ENCODE measurements around the gene HEBP1. TPM values are rescaled to one million over a fixed set of nuclear protein-coding genes. Genes with fewer than 3 reads are reported as not detected.
A peak's percentile ranks its signal among the peaks of the same experiment; 100 is the strongest.

HEBP1 gene
- total and polyA plus RNA-seq, 5 donors from 2014 or later, result 12.1 to 26.3 (median 21.8) TPM

DNA sequence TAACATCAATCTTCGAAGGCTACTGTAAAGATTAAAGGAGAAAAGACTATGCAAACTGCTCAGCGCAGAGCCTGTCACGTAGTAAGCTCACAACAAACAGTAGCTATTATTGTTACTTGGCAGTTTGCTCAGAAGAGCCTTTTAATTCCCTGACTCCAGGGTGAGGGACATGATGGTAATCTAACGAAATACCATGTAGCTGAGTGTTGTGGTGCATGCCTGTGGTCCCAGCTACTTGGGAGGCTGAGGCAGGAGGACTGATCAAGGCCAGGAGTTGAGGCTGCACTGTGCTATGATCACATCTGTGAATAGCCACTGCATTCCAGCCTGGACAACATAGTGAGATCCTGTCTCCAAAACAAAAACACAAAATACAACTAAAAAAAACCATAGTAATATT is 22.8 kb downstream of the HEBP1 start:
- Mint-ChIP-seq H3K9me3 (peaks cover under 1 to 18% (median 7%) of the 10 kb centered on the region in 7 donors), H3K4me3 (no peak overlapping the region), H3K27ac (no peak overlapping the region), H3K4me1 (no peaks in the 10 kb centered on the region), H3K27me3 (no peaks in the 10 kb centered on the region), H3K36me3 (peaks cover 37% of the 10 kb centered on the region)
- Histone ChIP-seq H3K4me1 (ENCODE audit: control insufficient read depth, insufficient read depth, low read length, poor library complexity, severe bottlenecking) (no peaks in the 10 kb centered on the region), H3K36me3 (ENCODE audit: control insufficient read depth, insufficient read depth, low read length) (peaks cover 17% of the 10 kb centered on the region), H3K27me3 (ENCODE audit: control insufficient read depth, insufficient read depth, low read length) (no peaks in the 10 kb centered on the region), H3K4me3 (ENCODE audit: low read depth, low read length) (no peak overlapping the region), H3K27ac (ENCODE audit: insufficient read depth, low read length, poor library complexity, severe bottlenecking) (no peak overlapping the region), H3K9me3 (ENCODE audit: control insufficient read depth in 2 of 2, low read length in 2 of 2) (peaks cover 12 to 13% of the 10 kb centered on the region in 2 experiments)
- DNase-seq (no peak), ATAC-seq (ENCODE audit: low read depth in 2 of 2) (no peak)

DNA sequence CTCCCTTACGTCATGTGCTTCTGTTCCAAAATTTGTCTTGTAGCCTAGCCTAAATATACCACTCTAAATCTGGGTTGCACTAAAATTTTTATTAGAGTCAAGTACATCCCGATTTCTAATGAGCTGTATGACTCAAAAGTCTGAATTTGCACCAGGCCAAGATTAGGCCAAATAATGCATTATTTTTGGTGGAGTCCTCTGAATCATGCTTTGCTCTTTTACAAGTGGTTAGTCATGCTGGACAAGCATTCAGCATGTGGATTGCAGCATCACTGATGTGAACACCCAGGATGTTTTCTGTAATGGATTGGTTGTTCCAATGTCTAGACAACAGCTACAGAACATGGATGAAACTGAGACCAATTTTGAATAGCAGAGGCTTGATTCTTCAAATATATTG is 23.7 kb downstream of the HEBP1 start:
- Mint-ChIP-seq H3K27me3 (no peaks in the 10 kb centered on the region), H3K9me3 (peaks cover 2 to 22% (median 7%) of the 10 kb centered on the region in 7 donors), H3K4me1 (no peaks in the 10 kb centered on the region), H3K36me3 (peaks cover 46% of the 10 kb centered on the region), H3K4me3 (no peak overlapping the region), H3K27ac (no peak overlapping the region)
- no peaks in the 10 kb centered on the region for H3K27me3 ChIP-seq (ENCODE audit: control insufficient read depth, insufficient read depth, low read length)
- ATAC-seq (ENCODE audit: low read depth in 2 of 2) (no peak), DNase-seq (no peak)
- peaks cover 16% of the 10 kb centered on the region for H3K36me3 ChIP-seq (ENCODE audit: control insufficient read depth, insufficient read depth, low read length)
- no peak overlapping the region for H3K27ac ChIP-seq (ENCODE audit: insufficient read depth, low read length, poor library complexity, severe bottlenecking)
- H3K4me3 ChIP-seq (ENCODE audit: low read depth, low read length), result no peak overlapping the region
- H3K4me1 ChIP-seq (ENCODE audit: control insufficient read depth, insufficient read depth, low read length, poor library complexity, severe bottlenecking), result no peaks in the 10 kb centered on the region
- H3K9me3 ChIP-seq (ENCODE audit: control insufficient read depth in 2 of 2, low read length in 2 of 2), result peaks cover 12 to 14% of the 10 kb centered on the region in 2 experiments

GRCh38 chr12:12975322-12976077 is 24.6 kb downstream of the HEBP1 start:
- H3K36me3 Mint-ChIP-seq, result peaks cover 48% of the 10 kb centered on the region

GRCh38 chr12:12974211-12974610 is 25.9 kb downstream of the HEBP1 start:
- Histone ChIP-seq H3K4me1 (ENCODE audit: control insufficient read depth, insufficient read depth, low read length, poor library complexity, severe bottlenecking) (no peaks in the 10 kb centered on the region), H3K27me3 (ENCODE audit: control insufficient read depth, insufficient read depth, low read length) (no peaks in the 10 kb centered on the region), H3K36me3 (ENCODE audit: control insufficient read depth, insufficient read depth, low read length) (peaks cover 8% of the 10 kb centered on the region), H3K9me3 (ENCODE audit: control insufficient read depth in 2 of 2, low read length in 2 of 2) (peaks cover 12 to 14% of the 10 kb centered on the region in 2 experiments), H3K4me3 (ENCODE audit: low read depth, low read length) (no peak overlapping the region), H3K27ac (ENCODE audit: insufficient read depth, low read length, poor library complexity, severe bottlenecking) (no peak overlapping the region)
- peak overlapping the region in 1 of 3 donors; percentile 63 for H3K27ac Mint-ChIP-seq
- DNase-seq (no peak), ATAC-seq (ENCODE audit: low read depth in 2 of 2) (no peak)
- H3K36me3 Mint-ChIP-seq, result peaks cover 48% of the 10 kb centered on the region
- H3K27me3 Mint-ChIP-seq, result no peaks in the 10 kb centered on the region
- H3K4me1 Mint-ChIP-seq, result no peaks in the 10 kb centered on the region
- H3K4me3 Mint-ChIP-seq, result no peak overlapping the region
- peaks cover 2 to 22% (median 7%) of the 10 kb centered on the region in 7 donors for H3K9me3 Mint-ChIP-seq

More at GRCh38 chr12:12975322-12976077, 24.6 kb downstream of the HEBP1 start:
- DNase-seq, result peak in 1 of 3 donors; percentile 40
- peaks cover 12 to 14% of the 10 kb centered on the region in 2 experiments for H3K9me3 ChIP-seq (ENCODE audit: control insufficient read depth in 2 of 2, low read length in 2 of 2)
- peaks cover 12% of the 10 kb centered on the region for H3K36me3 ChIP-seq (ENCODE audit: control insufficient read depth, insufficient read depth, low read length)
- Mint-ChIP-seq H3K27ac (no peak overlapping the region), H3K27me3 (no peaks in the 10 kb centered on the region), H3K9me3 (peaks cover 2 to 22% (median 7%) of the 10 kb centered on the region in 7 donors), H3K4me3 (no peak overlapping the region), H3K4me1 (no peaks in the 10 kb centered on the region)
- no peak overlapping the region for H3K4me3 ChIP-seq (ENCODE audit: low read depth, low read length)
- no peak overlapping the region for H3K27ac ChIP-seq (ENCODE audit: insufficient read depth, low read length, poor library complexity, severe bottlenecking)
- no peak for ATAC-seq (ENCODE audit: low read depth in 2 of 2)
- H3K27me3 ChIP-seq (ENCODE audit: control insufficient read depth, insufficient read depth, low read length), result no peaks in the 10 kb centered on the region
- H3K4me1 ChIP-seq (ENCODE audit: control insufficient read depth, insufficient read depth, low read length, poor library complexity, severe bottlenecking), result no peaks in the 10 kb centered on the region

DNA sequence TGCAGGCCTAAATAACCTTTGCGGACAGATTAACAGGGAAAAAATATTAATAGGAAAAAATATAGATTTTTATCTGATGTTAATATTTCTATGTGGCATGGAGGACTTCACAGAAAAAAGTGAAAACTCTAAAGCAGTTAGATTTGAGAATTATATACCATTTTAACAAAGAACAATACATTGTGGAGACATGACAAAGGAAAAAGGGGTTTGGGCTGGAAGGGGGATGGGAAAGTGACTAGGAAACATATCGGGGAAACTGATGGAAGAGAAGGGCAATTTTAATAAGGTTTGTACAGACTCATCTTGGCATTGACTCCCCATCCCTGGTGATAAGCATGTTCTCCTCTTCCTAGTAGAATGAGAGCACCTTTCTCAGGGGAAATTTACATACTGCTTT is 27.0 kb downstream of the HEBP1 start:
- Mint-ChIP-seq H3K9me3 (peaks cover 2 to 23% (median 7%) of the 10 kb centered on the region in 7 donors), H3K27ac (no peak overlapping the region), H3K4me1 (no peaks in the 10 kb centered on the region), H3K36me3 (peaks cover 52% of the 10 kb centered on the region), H3K27me3 (no peaks in the 10 kb centered on the region), H3K4me3 (no peak overlapping the region)
- H3K27me3 ChIP-seq (ENCODE audit: control insufficient read depth, insufficient read depth, low read length), result no peaks in the 10 kb centered on the region
- DNase-seq, result no peak
- H3K4me1 ChIP-seq (ENCODE audit: control insufficient read depth, insufficient read depth, low read length, poor library complexity, severe bottlenecking), result no peaks in the 10 kb centered on the region
- peaks cover 12 to 14% of the 10 kb centered on the region in 2 experiments for H3K9me3 ChIP-seq (ENCODE audit: control insufficient read depth in 2 of 2, low read length in 2 of 2)
- no peak overlapping the region for H3K4me3 ChIP-seq (ENCODE audit: low read depth, low read length)
- peaks cover 8% of the 10 kb centered on the region for H3K36me3 ChIP-seq (ENCODE audit: control insufficient read depth, insufficient read depth, low read length)
- no peak for ATAC-seq (ENCODE audit: low read depth in 2 of 2)
- H3K27ac ChIP-seq (ENCODE audit: insufficient read depth, low read length, poor library complexity, severe bottlenecking), result no peak overlapping the region

DNA sequence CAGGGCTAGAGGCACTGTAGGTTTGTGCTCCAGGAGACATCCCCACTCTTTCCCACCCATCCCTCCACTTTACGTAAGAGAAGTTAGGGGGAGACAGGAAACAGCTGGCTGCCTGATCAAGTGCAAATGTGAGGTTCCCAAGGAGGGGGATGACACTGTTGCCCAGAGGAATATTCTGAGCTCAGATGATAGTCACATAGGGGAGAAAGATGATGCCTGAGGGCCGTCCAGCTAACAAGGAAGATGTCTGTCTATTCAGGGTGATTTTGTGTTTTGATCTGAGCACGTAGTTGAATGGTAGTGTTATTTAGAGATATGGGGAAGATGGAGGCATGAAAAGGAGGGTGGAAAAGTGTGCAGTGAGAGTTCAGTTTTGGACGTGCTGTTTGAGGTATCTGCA is 34.2 kb downstream of the HEBP1 start:
- Mint-ChIP-seq H3K36me3 (peaks cover 4% of the 10 kb centered on the region), H3K4me3 (no peak overlapping the region), H3K9me3 (peaks cover 0 to 1% (median 0%) of the 10 kb centered on the region in 7 donors), H3K4me1 (no peaks in the 10 kb centered on the region), H3K27me3 (peaks cover 7% of the 10 kb centered on the region), H3K27ac (no peak overlapping the region)
- no peak overlapping the region for H3K27ac ChIP-seq (ENCODE audit: insufficient read depth, low read length, poor library complexity, severe bottlenecking)
- H3K36me3 ChIP-seq (ENCODE audit: control insufficient read depth, insufficient read depth, low read length), result no peaks in the 10 kb centered on the region
- ATAC-seq (ENCODE audit: low read depth in 2 of 2) (no peak), DNase-seq (no peak)
- no peaks in the 10 kb centered on the region for H3K27me3 ChIP-seq (ENCODE audit: control insufficient read depth, insufficient read depth, low read length)
- no peaks in the 10 kb centered on the region for H3K4me1 ChIP-seq (ENCODE audit: control insufficient read depth, insufficient read depth, low read length, poor library complexity, severe bottlenecking)
- H3K9me3 ChIP-seq (ENCODE audit: control insufficient read depth in 2 of 2, low read length in 2 of 2), result no peaks in the 10 kb centered on the region
- H3K4me3 ChIP-seq (ENCODE audit: low read depth, low read length), result no peak overlapping the region

DNA sequence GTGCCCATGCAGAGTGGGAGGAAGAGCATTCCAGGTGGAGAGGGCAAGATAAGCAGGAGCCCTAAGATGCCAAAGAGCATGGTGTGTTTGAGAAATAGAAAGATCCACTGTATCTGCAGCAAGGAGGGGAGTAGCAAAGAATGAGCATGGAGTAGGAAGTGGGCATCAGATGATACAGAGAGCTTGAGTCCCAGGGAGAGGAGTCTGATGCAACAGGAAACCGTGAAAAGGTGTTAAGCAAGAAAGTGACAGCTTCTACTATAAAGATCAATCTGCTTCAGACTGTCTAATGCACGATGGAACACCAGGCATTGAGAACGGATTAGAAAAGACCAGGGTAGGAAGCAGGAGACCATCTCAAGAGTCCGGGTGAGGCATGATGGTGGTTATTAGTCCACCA is 35.8 kb downstream of the HEBP1 start:
- Mint-ChIP-seq H3K4me3 (no peak overlapping the region), H3K4me1 (no peaks in the 10 kb centered on the region), H3K27me3 (peaks cover 10% of the 10 kb centered on the region), H3K27ac (no peak overlapping the region), H3K36me3 (peaks cover 4% of the 10 kb centered on the region), H3K9me3 (peaks cover 0 to 1% (median 0%) of the 10 kb centered on the region in 7 donors)
- no peak overlapping the region for H3K27ac ChIP-seq (ENCODE audit: insufficient read depth, low read length, poor library complexity, severe bottlenecking)
- DNase-seq (peak in 1 of 3 donors; percentile 14), ATAC-seq (ENCODE audit: low read depth in 2 of 2) (no peak)
- H3K4me3 ChIP-seq (ENCODE audit: low read depth, low read length), result no peak overlapping the region
- no peaks in the 10 kb centered on the region for H3K27me3 ChIP-seq (ENCODE audit: control insufficient read depth, insufficient read depth, low read length)
- no peaks in the 10 kb centered on the region for H3K36me3 ChIP-seq (ENCODE audit: control insufficient read depth, insufficient read depth, low read length)
- H3K4me1 ChIP-seq (ENCODE audit: control insufficient read depth, insufficient read depth, low read length, poor library complexity, severe bottlenecking), result no peaks in the 10 kb centered on the region
- no peaks in the 10 kb centered on the region for H3K9me3 ChIP-seq (ENCODE audit: control insufficient read depth in 2 of 2, low read length in 2 of 2)
